Measurements from ENCODE around the gene ESPL1. TPM values are rescaled to one million over a fixed set of nuclear protein-coding genes. Genes with fewer than 3 reads are reported as not detected.

The ESPL1 gene
- total and polyA plus RNA-seq, 2 of the 13 experiments (the other 11 are each of a cell fraction or from before 2014, with no cell fraction given): 5.8 to 11.5 TPM

DNA sequence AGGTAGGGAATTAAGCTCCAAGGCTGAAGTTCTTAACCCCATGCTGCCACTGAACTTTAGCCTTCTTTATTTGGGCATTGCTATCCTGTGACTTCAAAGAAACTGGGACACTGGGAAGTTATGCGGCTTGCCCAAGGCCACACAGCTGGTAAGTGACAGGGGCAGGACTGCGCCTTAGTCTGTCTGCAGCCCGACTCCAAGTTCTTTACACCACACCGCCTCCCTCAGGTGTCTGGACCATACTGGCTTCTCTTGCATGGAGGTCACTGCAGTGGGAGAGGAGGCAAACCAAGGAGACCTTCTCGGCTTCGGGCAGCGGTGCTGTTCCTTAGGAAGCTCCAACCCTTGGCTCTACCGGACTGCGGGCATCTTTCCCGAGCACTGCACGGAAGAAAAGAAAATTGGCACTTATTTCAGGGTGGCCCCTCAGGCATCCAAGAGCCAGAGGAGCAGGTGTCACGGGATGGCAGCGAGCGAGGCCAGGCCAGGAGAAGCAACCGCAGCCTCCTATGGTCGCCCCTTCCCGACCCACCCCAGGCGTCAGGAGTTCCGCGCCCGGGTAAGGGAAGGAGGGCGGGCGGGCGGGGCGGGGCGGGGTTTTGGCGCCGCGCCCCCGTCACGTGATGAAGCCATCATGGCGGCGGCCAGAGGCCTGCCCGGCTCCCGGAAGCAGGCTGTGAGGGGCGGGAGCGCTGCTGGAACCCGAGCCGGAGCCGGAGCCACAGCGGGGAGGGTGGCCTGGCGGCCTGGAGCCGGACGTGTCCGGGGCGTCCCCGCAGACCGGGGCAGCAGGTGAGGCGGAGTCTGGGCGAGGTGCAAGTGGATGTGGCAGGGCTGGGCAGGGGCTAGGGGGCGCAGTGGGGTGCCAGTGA lies 16.4 kb upstream of the ESPL1 start (continued):
- TF ChIP-seq, protein P1, sequence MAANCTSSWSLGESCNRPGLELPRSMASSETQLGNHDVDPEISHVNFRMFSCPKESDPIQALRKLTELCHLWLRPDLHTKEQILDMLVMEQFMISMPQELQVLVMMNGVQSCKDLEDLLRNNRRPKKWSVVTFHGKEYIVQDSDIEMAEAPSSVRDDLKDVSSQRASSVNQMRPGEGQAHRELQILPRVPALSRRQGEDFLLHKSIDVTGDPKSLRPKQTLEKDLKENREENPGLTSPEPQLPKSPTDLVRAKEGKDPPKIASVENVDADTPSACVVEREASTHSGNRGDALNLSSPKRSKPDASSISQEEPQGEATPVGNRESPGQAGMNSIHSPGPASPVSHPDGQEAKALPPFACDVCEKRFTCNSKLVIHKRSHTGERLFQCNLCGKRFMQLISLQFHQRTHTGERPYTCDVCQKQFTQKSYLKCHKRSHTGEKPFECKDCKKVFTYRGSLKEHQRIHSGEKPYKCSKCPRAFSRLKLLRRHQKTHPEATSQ (CRISPR knock-in tag; IDR thresholded peaks at IDR 0.05; ENCODE audit: borderline replicate concordance): no peak
- TF ChIP-seq, protein P2, sequence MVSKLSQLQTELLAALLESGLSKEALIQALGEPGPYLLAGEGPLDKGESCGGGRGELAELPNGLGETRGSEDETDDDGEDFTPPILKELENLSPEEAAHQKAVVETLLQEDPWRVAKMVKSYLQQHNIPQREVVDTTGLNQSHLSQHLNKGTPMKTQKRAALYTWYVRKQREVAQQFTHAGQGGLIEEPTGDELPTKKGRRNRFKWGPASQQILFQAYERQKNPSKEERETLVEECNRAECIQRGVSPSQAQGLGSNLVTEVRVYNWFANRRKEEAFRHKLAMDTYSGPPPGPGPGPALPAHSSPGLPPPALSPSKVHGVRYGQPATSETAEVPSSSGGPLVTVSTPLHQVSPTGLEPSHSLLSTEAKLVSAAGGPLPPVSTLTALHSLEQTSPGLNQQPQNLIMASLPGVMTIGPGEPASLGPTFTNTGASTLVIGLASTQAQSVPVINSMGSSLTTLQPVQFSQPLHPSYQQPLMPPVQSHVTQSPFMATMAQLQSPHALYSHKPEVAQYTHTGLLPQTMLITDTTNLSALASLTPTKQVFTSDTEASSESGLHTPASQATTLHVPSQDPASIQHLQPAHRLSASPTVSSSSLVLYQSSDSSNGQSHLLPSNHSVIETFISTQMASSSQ (IDR thresholded peaks at IDR 0.05; ENCODE audit: low read depth): no peak
- TF ChIP-seq, protein P2 (CRISPR knock-in tag; IDR thresholded peaks at IDR 0.05; ENCODE audit: borderline replicate concordance): no peak
- TF ChIP-seq ZNF329 (CRISPR knock-in tag; IDR thresholded peaks at IDR 0.05; ENCODE audit: low read depth): peak; percentile 62; the same call in 1 of the 2 replicates
- peak; percentile 21; the same call in 1 of the 2 replicates for TF ChIP-seq KDM6A (CRISPR knock-in tag; IDR thresholded peaks at IDR 0.05; ENCODE audit: low read depth)
- no peak for TF ChIP-seq HNRNPUL1 (IDR thresholded peaks at IDR 0.05; ENCODE audit: low read depth, low read length)
- TF ChIP-seq HOXA5 (CRISPR knock-in tag; IDR thresholded peaks at IDR 0.05): peak; percentile 49
- TF ChIP-seq, protein P3, sequence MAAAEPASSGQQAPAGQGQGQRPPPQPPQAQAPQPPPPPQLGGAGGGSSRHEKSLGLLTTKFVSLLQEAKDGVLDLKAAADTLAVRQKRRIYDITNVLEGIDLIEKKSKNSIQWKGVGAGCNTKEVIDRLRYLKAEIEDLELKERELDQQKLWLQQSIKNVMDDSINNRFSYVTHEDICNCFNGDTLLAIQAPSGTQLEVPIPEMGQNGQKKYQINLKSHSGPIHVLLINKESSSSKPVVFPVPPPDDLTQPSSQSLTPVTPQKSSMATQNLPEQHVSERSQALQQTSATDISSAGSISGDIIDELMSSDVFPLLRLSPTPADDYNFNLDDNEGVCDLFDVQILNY (CRISPR knock-in tag; conservative IDR thresholded peaks at IDR 0.05): peak; percentile 40; the same call in 1 of the 2 replicates
- 0 out of 2 replicates have a peak, but pooled peaks have one; percentile 1 for TF ChIP-seq EEA1 (CRISPR knock-in tag; IDR thresholded peaks at IDR 0.05; ENCODE audit: borderline replicate concordance)
- TF ChIP-seq SNAPC2 (CRISPR knock-in tag; IDR thresholded peaks at IDR 0.05): no peak
- TF ChIP-seq ZNF792 (CRISPR knock-in tag; IDR thresholded peaks at IDR 0.05): no peak
- TF ChIP-seq MED1 (CRISPR knock-in tag; IDR thresholded peaks at IDR 0.05): peak; percentile 60
- TF ChIP-seq TGIF2 (CRISPR knock-in tag; IDR thresholded peaks at IDR 0.05): peak; percentile 92
- no peak for TF ChIP-seq RCOR2 (CRISPR knock-in tag; IDR thresholded peaks at IDR 0.05)
- TF ChIP-seq ZNF605 (CRISPR knock-in tag; IDR thresholded peaks at IDR 0.05): peak; percentile 64; the same call in 1 of the 2 replicates
- peak; percentile 65; the same call in 1 of the 2 replicates for TF ChIP-seq RFXAP (CRISPR knock-in tag; IDR thresholded peaks at IDR 0.05; ENCODE audit: borderline replicate concordance)
- peak; percentile 65 for TF ChIP-seq ZNF331 (CRISPR knock-in tag; IDR thresholded peaks at IDR 0.05)
- 0 out of 2 replicates have a peak, but pooled peaks have one; percentile 23 for TF ChIP-seq ZNF598 (CRISPR knock-in tag; IDR thresholded peaks at IDR 0.05; ENCODE audit: borderline replicate concordance)
- TF ChIP-seq ZNF230 (CRISPR knock-in tag; IDR thresholded peaks at IDR 0.05): no peak

Measured in HepG2 (cell line).